Purkinje cell (primary cell): ENCODE data around the gene MED13. TPM values are rescaled to one million over a fixed set of nuclear protein-coding genes. Genes with fewer than 3 reads are reported as not detected.

Experiments used
- polyA plus RNA-seq: library from polyadenylated mRNA; unstranded; fragments of >200 nt; fragmentation: Nextera tagmentation; gene quantifications from 2 replicates; pipeline ENCODE4 v1.2.1, GENCODE V29; 2014

MED13 gene, protein sequence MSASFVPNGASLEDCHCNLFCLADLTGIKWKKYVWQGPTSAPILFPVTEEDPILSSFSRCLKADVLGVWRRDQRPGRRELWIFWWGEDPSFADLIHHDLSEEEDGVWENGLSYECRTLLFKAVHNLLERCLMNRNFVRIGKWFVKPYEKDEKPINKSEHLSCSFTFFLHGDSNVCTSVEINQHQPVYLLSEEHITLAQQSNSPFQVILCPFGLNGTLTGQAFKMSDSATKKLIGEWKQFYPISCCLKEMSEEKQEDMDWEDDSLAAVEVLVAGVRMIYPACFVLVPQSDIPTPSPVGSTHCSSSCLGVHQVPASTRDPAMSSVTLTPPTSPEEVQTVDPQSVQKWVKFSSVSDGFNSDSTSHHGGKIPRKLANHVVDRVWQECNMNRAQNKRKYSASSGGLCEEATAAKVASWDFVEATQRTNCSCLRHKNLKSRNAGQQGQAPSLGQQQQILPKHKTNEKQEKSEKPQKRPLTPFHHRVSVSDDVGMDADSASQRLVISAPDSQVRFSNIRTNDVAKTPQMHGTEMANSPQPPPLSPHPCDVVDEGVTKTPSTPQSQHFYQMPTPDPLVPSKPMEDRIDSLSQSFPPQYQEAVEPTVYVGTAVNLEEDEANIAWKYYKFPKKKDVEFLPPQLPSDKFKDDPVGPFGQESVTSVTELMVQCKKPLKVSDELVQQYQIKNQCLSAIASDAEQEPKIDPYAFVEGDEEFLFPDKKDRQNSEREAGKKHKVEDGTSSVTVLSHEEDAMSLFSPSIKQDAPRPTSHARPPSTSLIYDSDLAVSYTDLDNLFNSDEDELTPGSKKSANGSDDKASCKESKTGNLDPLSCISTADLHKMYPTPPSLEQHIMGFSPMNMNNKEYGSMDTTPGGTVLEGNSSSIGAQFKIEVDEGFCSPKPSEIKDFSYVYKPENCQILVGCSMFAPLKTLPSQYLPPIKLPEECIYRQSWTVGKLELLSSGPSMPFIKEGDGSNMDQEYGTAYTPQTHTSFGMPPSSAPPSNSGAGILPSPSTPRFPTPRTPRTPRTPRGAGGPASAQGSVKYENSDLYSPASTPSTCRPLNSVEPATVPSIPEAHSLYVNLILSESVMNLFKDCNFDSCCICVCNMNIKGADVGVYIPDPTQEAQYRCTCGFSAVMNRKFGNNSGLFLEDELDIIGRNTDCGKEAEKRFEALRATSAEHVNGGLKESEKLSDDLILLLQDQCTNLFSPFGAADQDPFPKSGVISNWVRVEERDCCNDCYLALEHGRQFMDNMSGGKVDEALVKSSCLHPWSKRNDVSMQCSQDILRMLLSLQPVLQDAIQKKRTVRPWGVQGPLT (N-terminal part only)
- polyA plus RNA-seq = 12.5 and 17.8 TPM in 2 replicates

DNA sequence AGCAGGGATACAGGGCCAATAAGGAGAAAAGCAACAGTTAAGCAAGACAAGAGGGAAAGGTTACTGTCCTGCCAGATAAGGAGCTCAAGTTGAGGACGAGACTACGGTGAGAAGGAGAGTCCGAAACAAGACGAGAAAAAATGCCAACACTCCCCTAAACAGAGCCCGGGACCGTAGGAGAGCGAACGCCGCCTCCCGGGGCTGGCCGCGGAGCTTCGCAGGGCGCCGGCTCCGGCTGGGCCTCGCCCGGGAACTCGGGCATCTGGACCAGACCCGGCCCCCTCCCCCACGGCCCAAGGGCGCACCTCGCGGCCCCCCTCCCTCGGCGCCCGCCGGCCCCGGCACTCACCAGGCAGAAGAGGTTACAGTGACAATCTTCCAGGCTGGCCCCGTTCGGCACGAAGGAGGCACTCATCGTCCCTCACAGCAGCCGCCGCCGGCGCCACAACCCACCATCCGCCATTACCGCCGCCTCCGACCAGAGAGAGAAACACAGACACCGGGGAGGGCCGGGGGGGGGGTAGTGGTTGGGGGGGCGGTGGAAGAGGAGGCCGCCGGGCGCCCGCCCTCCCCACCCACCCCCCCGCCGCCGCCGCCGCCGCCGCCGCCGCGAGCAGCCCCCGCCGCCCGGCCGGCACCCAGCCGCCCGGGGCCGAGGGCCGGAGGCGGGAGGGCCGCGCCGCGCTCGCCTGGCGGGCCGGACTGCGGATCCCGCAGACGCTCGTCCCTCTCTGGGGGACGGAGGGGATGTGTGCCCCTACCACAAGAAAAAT lies at the start of gene MED13:
Gene MED13 (minus strand): TSS at position 488 of the 773 bp plus-strand sequence. CDS start 73 bp downstream, at position 415.

DNA sequence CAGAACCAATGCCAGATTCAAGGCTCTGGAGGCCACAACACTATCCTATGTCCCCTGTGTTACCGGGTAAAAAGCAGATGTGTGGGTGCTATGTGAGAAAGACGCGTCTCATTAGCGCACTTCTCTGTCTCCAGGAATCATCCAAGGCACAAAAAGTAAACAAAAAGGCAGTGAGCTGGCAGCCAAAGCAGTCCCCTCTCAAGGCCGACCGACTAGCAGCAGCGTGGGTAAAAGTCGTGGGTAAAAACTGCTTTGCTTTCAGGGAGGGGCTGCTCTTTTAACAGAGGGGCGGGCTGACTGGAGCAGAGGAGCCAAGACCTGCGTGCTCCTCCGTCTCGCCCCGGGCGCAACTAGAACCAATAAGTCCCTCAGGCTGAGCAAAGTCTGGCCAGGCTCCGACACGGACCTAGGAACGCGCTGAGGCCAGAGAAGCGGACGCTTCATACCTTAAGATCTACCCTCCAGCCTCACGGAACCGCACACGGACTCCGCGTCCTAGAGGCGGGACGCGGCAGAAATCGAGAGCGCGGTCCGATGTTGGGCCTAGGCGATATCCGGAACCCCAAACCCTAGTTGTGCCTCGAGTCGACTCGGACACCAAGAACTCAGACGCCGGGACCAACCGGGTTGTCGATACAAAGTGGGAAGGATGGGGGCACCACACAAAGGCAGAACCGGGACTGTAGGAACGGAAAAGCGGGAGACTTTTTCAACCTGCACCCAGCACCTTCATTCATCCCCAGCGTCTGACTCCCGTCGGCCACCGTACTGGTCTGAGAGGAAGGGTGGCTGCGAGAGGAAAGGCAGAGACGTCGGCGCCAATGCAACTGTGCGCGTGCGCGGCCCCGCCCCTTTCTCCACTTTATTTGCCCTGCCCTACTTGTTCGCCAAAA lies 137.6 kb downstream of the MED13 start, which contains the start of gene INTS2:
Gene INTS2 (minus strand): TSS at position 775 of the 893 bp plus-strand sequence. CDS start 1,338 bp downstream, outside the sequence.

Other genes with a start within 250 kb of the MED13 start
- gene BRIP1, start 201.8 kb downstream of the MED13 start, polyA plus RNA-seq = 3.1 and 3.5 TPM in 2 replicates
- 7.9 and 9.0 TPM in 2 replicates for gene INTS2, start 137.3 kb downstream of the MED13 start, polyA plus RNA-seq